Activated naive CD8-positive, alpha-beta T cell treated with anti-CD3 and anti-CD28 coated beads for 36 hours (primary cell): ENCODE results near the gene OCLN. TPM values are rescaled to one million over a fixed set of nuclear protein-coding genes. Genes with fewer than 3 reads are reported as not detected.

Experiments used
- total RNA-seq, 2 experiments: library from RNA; stranded (reverse); gene quantifications; one replicate each; pipeline ENCODE4 v1.2.3, GENCODE V29; 2021

OCLN gene
- total RNA-seq, 2 experiments from 2014 or later = 0.40 to 0.43 TPM

Other genes starting within 250 kb of the OCLN start
- gene CCDC125, start 160.0 kb upstream of the OCLN start, total RNA-seq = 10 to 100 TPM; 10.8 to 13.3 TPM
- gene AK6, start 123.3 kb upstream of the OCLN start, total RNA-seq = 100 to 1,000 TPM; 114 to 123 TPM
- 10 to 100 TPM; 94.1 to 99.3 TPM for gene TAF9, start 123.3 kb upstream of the OCLN start, total RNA-seq
- 10 to 100 TPM; 27.7 to 28.8 TPM for gene RAD17, start 123.0 kb upstream of the OCLN start, total RNA-seq
- gene MARVELD2, start 77.7 kb upstream of the OCLN start, total RNA-seq = under 1 TPM; 0.31 to 0.78 TPM
- gene GTF2H2C, start 67.4 kb downstream of the OCLN start, total RNA-seq = 10 to 100 TPM; 58.0 to 64.2 TPM